ENCODE measurements around the gene GGNBP2. TPM values are rescaled to one million over a fixed set of nuclear protein-coding genes. Genes with fewer than 3 reads are reported as not detected.
"Not testable (repeated sequence)": the region's sequence is repeated elsewhere in the genome, so short reads cannot be mapped to it uniquely, and the experiment has no call there.

GGNBP2 gene
- total RNA-seq, 1 donor from 2014 or later, result 71.2 TPM

DNA sequence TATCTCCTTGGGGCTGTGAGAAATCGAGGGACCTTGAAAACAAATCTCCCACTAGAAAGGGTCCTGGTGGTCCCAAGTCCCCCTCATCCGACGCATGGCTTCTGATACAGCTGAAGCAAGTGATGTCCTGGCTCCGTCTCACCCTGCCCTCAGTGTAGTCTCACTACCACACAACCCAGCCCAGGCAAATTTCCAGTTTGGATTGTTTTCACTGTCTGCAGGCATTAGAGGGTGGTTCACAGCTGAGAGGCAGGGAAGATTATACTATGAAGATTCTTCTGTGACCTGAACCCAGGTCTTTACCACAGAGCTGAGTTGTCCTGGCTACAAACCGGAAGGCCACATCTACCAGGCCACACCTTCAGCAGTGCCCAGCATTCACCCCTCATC, 40.6 kb upstream of the GGNBP2 start:
- TF ChIP-seq CTCF (IDR thresholded peaks at IDR 0.05; ENCODE audit: unreplicated experiment), result no peak
- Mint-ChIP-seq H3K27me3 (ENCODE audit: low read depth) (no peaks in the 10 kb centered on the region), H3K27ac (no peak overlapping the region), H3K4me1 (no peaks in the 10 kb centered on the region), H3K9me3 (no peaks in the 10 kb centered on the region), H3K4me3 (no peak overlapping the region), H3K36me3 (peaks cover 12% of the 10 kb centered on the region)
- no peak for DNase-seq (ENCODE audit: low spot score in 2 of 2, unreplicated experiment in 2 of 2)

- no peaks in the 10 kb centered on the region for H3K4me1 Mint-ChIP-seq
- H3K9me3 Mint-ChIP-seq, result no peaks in the 10 kb centered on the region
- no peaks in the 10 kb centered on the region for H3K27me3 Mint-ChIP-seq (ENCODE audit: low read depth)
- peaks cover 12% of the 10 kb centered on the region for H3K36me3 Mint-ChIP-seq
- no peak for TF ChIP-seq CTCF (IDR thresholded peaks at IDR 0.05; ENCODE audit: unreplicated experiment)
- no peak overlapping the region for H3K27ac Mint-ChIP-seq
- no peak for DNase-seq (ENCODE audit: low spot score in 2 of 2, unreplicated experiment in 2 of 2)
- no peak overlapping the region for H3K4me3 Mint-ChIP-seq
These were observed 39.5 kb upstream of the GGNBP2 start for GRCh38 chr17:36505171-36505570.

DNA sequence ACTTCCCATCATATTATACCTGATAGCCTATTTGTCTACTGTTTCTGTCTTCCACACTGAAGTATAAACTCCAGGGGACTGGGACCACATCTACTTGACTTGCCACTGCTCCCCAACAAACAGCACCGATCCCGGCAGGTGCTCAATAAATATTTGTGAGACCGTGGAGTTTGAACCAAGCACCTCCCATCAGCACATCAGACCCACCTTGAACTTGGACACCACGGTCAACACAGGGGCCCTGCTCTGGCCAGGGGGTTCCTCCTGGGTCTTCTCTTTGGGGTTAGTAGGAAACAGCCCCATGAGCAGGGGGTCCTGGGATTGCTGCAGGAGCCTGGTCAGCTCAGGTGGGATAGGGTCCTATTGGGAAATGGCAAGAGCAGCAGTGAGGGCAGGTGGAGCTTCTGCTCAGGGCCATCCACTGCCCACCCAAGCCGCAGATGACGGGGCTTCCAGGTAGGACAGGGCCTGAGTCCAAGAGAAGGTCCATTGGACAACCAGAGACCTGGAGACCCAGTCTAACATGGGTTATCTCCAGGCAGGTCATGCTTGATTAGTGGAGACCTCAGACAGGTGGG, 38.4 kb upstream of the GGNBP2 start:
- no peaks in the 10 kb centered on the region for H3K9me3 Mint-ChIP-seq
- no peak overlapping the region for H3K27ac Mint-ChIP-seq
- no peak for TF ChIP-seq CTCF (IDR thresholded peaks at IDR 0.05; ENCODE audit: unreplicated experiment)
- no peak overlapping the region for H3K4me3 Mint-ChIP-seq
- H3K27me3 Mint-ChIP-seq (ENCODE audit: low read depth), result no peaks in the 10 kb centered on the region
- no peaks in the 10 kb centered on the region for H3K4me1 Mint-ChIP-seq
- peaks cover 14% of the 10 kb centered on the region for H3K36me3 Mint-ChIP-seq
- no peak for DNase-seq (ENCODE audit: low spot score in 2 of 2, unreplicated experiment in 2 of 2)

DNA sequence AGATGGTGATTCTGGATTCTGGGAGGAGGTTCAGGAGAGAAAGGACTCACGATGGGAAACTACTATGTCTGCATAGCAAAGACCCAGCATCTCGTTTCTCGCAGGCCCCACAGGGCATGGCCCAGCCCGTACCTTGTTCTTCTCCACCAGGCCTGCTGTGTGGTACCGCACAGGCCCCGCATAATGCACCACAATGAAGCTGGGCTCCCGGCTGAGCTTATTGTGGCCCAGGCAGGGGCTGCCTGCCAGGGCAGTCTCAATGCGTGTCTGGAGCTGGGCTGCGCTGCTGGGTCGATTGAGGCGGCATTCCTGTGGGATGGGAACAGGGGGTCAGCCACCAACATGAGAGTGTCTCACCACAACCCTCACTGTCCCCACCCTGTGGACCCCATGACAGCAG, 37.9 kb upstream of the GGNBP2 start:
- H3K27me3 Mint-ChIP-seq (ENCODE audit: low read depth), result no peaks in the 10 kb centered on the region
- no peak for DNase-seq (ENCODE audit: low spot score in 2 of 2, unreplicated experiment in 2 of 2)
- H3K4me3 Mint-ChIP-seq, result no peak overlapping the region
- no peak for TF ChIP-seq CTCF (IDR thresholded peaks at IDR 0.05; ENCODE audit: unreplicated experiment)
- no peaks in the 10 kb centered on the region for H3K9me3 Mint-ChIP-seq
- no peaks in the 10 kb centered on the region for H3K4me1 Mint-ChIP-seq
- H3K27ac Mint-ChIP-seq, result no peak overlapping the region
- peaks cover 14% of the 10 kb centered on the region for H3K36me3 Mint-ChIP-seq

DNA sequence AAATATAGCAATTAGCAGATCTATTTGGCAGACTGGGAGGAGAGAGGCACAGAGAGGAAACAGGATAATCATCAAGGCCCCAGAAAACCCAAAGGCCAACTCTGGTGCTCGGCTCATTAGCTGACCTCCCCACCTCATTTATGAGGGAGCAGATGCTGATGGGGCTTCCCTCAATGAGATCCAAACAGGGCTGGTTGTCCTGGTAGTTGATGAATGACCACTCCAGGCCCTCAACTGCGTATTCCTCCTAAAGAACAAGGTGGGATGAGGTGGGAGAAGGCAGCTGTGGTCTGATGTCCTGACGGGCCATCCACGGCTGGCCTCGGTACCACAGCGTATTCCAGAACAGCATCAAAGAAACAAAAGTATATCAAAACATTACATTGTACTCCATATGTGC, 37.5 kb upstream of the GGNBP2 start:
- H3K36me3 Mint-ChIP-seq, result peaks cover 13% of the 10 kb centered on the region
- TF ChIP-seq CTCF (IDR thresholded peaks at IDR 0.05; ENCODE audit: unreplicated experiment), result no peak
- H3K27me3 Mint-ChIP-seq (ENCODE audit: low read depth), result no peaks in the 10 kb centered on the region
- H3K9me3 Mint-ChIP-seq, result no peaks in the 10 kb centered on the region
- H3K27ac Mint-ChIP-seq, result no peak overlapping the region
- no peaks in the 10 kb centered on the region for H3K4me1 Mint-ChIP-seq
- no peak overlapping the region for H3K4me3 Mint-ChIP-seq
- DNase-seq (ENCODE audit: low spot score in 2 of 2, unreplicated experiment in 2 of 2), result no peak

- not testable (repeated sequence) for H3K27me3 Mint-ChIP-seq (ENCODE audit: low read depth); DNase-seq (ENCODE audit: low spot score in 2 of 2, unreplicated experiment in 2 of 2); H3K4me1 Mint-ChIP-seq; H3K9me3 Mint-ChIP-seq; H3K27ac Mint-ChIP-seq; H3K4me3 Mint-ChIP-seq; H3K36me3 Mint-ChIP-seq
These were observed 36.3 kb upstream of the GGNBP2 start for GRCh38 chr17:36508439-36508838.
